CD4-positive, alpha-beta T cell treated with Interleukin-21 for 1 hour (primary cell): ENCODE results near the gene AANAT.

Source experiments
- DNase-seq: peaks from one replicate; pipeline ENCODE4 v3.0.0-alpha.2; 2020

The AANAT gene

GRCh38 chr17:76491271-76492122, 24.1 kb downstream of the AANAT start:
- no peak for DNase-seq

- peak; percentile 17 for DNase-seq
These were observed 25.0 kb downstream of the AANAT start for GRCh38 chr17:76492123-76492988.

- peak; percentile 58 for DNase-seq
These were observed 25.6 kb downstream of the AANAT start for GRCh38 chr17:76492989-76493501.

GRCh38 chr17:76493505-76494167, 26.2 kb downstream of the AANAT start:
- peak; percentile 50 for DNase-seq

GRCh38 chr17:76495663-76496400, 28.4 kb downstream of the AANAT start:
- DNase-seq: no peak

DNA sequence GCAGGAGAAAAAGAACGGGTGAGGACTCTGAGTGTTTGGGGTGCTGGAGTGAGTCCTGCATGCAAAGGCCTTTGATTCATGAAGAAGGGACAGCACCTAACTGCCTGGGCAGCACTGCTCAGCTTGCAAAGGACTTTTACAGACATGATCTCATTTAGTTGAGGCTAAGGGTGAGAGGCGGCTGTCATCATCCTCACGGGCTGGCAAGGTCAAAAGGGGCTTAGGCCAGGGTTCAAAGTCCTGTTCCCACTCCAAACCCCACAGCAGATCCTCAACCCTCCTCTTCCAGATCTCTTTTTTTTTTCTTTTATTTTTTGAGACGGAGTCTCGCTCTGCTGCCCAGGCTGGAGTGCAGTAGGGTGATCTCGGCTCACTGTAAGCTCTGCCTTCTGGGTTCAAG, 29.1 kb downstream of the AANAT start:
- no peak for DNase-seq

DNA sequence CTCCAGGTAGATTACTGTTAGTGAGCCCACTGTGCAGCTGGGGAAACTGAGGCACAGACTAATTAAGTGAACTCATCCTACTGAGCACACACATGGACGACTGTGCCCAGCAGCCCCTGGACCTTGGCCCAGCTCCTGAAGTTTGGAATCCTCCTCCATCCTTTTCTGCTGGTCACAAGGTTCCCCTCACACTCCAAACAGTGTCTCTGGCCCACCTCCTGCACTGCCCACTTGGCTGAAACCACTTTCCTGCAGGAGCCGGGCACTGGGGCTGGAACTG, 30.2 kb downstream of the AANAT start:
- DNase-seq: no peak

DNA sequence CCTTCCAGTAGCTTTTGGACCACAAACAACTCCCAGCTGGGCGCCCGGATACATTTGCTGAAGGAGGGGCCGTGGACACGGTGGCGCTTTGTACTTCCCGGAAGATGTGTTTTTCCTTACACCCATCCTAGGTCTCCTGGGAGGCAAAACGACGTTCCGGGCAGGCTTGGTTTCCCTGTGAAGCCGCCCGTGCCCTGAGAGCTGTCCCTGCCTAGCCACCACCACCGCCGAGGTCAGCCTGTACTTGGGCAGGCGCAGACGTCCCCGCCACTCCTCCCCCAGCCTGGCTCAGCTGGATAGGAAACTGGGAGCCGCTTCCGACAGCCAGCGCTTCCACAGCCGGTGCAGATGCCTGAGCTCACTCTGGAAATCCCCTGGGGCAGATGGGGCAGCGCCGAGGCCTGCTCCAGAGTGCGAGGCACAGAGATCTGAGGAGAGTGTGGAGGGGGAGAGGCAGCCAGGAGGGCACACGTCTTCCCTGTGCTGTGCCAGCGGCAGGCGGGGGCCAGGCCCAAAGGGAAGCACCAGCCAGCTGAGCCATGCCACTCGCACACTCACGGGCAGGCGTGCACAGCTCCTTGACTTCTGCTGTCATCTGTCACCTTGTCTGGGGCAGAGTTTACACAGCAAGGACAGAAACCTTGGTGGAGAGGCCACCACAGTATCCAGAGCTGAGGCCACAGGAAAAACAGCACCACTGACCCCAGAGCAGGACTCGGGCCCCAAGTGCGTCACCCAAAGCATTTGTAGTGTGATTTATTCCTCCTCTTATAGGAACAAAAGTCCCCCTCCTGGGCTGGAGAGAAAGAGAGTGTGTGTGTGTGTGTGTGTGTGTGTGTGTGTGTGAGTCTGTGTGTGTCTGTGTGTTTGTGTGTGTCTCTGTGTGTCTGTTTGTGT, 30.8 kb downstream of the AANAT start:
- DNase-seq: no peak

GRCh38 chr17:76498876-76499251, 31.5 kb downstream of the AANAT start:
- peak; percentile 22 for DNase-seq

GRCh38 chr17:76499267-76499667, 31.9 kb downstream of the AANAT start:
- DNase-seq: no peak

DNA sequence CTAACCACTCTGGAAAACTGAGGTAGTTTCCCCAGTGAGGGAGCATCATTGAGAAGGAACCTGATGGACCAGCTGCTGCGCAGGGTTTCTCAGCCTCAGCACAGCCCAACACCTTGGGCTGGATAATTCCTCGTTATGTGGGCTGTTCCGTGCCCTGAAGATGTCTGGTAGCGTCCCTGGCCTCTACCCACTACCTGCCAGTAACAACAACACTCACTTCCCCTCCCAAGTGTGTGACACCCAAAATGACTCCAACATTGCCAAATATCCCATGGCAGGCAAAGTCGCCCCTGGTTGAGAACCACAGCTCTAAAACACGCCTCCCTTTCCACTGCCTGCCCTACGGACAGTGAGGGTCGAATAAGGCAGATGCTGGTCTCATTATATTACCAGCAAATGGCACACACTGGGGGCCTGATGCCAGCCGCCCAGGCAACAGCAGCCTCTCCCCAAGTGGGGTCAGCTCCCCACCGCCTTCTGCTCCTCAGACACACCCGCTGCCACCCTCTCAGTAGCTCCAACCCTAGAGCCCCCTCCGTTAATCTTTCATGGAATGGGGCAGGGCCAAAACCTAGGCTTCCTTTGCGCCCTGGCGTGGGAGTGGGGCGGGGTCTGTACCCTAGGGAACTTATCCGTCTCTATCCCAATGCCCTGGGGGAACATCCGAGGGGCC, 32.8 kb downstream of the AANAT start:
- DNase-seq: no peak

DNA sequence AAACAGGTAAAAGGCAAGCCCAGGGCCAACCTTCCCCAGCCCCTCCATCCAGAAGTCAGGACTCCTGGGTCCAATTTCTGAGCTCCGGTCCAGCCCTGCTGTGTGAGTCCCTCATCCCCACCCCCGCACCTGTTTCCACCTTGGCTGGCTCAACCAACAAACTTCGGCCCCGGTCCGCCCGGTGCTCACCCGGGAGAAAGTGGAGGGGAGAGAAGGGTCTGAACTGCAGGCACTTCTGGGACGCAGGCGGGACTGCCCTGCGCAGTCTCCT, 33.3 kb downstream of the AANAT start:
- no peak for DNase-seq

- DNase-seq: peak; percentile 96
These were observed 33.8 kb downstream of the AANAT start, which contains the start of gene RHBDF2 for GRCh38 chr17:76501018-76501826. Gene RHBDF2 (minus strand): TSS chr17:76501423. CDS start chr17:76481524, 19,899 bp downstream.

GRCh38 chr17:76501827-76502307, 34.5 kb downstream of the AANAT start:
- DNase-seq: no peak

- no peak for DNase-seq
These were observed 35.2 kb downstream of the AANAT start for GRCh38 chr17:76502341-76503211.

DNA sequence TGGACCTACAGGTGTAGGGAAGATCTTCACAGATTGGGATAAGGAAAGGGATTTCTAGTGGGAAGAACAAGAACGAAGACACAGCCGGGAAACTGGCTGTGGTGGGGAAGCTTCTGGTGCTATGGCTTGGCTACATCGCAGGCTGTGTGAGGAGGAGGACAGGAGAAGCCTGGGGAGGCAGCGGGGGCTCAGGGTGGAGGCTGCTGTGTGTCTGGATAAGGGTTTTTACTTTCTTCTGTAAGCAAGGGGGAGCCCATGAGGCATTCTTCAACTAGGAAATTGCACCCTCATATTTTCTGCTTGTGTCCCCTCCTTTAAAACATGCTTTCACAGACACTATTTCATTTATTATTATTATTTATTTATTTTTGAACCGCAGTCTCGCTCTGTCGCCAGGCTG, 36.7 kb downstream of the AANAT start:
- DNase-seq: no peak

DNA sequence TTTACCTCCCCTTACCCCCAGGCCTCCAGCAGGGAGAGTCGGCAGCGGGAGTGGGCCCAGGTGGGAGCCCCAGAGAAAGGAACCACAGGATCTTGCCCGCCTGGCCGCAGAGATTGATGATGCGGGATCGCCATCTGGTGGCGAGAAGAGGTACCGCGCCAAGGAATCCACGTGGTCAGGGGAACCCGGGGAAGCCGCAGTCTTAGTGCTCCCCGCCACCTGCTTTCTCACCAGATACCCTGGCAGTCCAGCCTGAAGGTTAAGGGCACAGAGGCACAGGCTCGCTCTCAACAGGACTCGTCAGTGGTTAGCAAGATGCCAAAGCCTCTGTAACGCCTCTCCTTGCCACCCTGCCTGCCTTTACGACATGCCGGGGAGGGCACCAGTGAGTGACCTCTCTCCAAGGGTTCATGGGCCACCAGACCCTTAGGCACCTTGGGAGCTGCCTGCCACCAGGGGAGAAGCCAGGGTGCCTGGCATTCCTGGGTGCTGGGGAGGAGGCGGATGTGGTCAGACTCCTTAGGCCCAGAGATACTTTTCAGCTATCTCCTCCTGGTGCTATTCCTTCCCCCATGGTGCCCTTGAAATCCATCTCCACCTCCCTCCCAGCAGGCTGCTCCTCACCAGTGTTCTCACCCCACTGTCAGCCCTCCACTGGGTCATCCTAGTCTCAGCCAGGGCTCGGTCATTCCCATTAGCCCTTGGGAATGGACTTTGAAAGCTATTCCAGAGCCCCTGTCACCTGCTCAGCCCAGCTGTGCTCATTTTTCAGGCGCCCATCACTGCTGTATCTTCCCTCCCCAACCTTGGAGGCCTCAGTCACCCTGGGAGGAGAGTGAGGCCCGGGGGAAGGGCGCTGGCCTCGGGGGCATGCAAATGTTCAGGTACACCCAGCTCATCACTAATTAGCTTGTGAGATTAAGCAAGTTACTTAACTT, 39.3 kb downstream of the AANAT start:
- DNase-seq: peak; percentile 92
